Suprapubic skin (tissue), 4 donors: ENCODE data around the gene NMT2.

ENCODE experiments used
- EP300 ChIP-seq: sonication (generic); formaldehyde crosslinking; IDR thresholded peaks from one replicate; pipeline ENCODE4 v1.6.1; 2017; ENCODE audit warnings: antibody characterized with exemption
- POLR2A ChIP-seq, 2 donors: fragments of 450-650 bp; IDR thresholded peaks; one replicate each; pipeline ENCODE4 v1.6.1; 2017; ENCODE audit warnings: antibody characterized with exemption in 2 of 2, mild to moderate bottlenecking in 2 of 2, moderate library complexity in 2 of 2
- POLR2AphosphoS5 ChIP-seq, 3 donors: sonication (generic); formaldehyde crosslinking; IDR thresholded peaks; one replicate each; pipeline ENCODE4 v1.6.1; 2017; ENCODE audit warnings: antibody characterized with exemption in 3 of 3
- TF ChIP-seq, protein P1 (sequence below), 2 donors: fragments of 200-600 bp in 1 of 2; fragments of 450-650 bp in 1 of 2; sonication (generic) in 1 of 2; IDR thresholded peaks; one replicate each; pipeline ENCODE4 v1.5.1; 2016 to 2019; ENCODE audit warnings: antibody characterized with exemption in 2 of 2, mild to moderate bottlenecking in 1 of 2, moderate library complexity in 1 of 2

DNA sequence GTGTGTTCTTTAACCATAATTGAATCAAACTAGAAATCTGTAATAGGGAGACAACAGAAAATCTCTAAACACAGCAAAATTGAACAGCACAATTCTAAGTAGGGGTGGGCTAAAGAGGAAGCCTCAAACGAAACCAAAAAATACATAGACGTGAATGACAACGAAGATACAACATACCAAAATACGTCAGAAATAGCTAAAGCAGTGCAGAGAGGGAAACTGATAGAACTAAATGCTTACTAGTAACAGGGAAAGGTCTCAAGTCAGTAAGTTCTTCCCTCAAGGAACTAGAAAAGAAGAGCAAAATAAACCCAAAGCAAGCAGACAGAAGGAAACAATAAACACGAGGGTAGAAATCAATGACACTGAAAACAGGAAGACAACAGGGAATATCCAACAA is 52.3 kb downstream of the NMT2 start:
- TF ChIP-seq POLR2AphosphoS5 (IDR thresholded peaks at IDR 0.05) = no peak
- TF ChIP-seq, protein P1, sequence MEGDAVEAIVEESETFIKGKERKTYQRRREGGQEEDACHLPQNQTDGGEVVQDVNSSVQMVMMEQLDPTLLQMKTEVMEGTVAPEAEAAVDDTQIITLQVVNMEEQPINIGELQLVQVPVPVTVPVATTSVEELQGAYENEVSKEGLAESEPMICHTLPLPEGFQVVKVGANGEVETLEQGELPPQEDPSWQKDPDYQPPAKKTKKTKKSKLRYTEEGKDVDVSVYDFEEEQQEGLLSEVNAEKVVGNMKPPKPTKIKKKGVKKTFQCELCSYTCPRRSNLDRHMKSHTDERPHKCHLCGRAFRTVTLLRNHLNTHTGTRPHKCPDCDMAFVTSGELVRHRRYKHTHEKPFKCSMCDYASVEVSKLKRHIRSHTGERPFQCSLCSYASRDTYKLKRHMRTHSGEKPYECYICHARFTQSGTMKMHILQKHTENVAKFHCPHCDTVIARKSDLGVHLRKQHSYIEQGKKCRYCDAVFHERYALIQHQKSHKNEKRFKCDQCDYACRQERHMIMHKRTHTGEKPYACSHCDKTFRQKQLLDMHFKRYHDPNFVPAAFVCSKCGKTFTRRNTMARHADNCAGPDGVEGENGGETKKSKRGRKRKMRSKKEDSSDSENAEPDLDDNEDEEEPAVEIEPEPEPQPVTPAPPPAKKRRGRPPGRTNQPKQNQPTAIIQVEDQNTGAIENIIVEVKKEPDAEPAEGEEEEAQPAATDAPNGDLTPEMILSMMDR (IDR thresholded peaks at IDR 0.05) = no peak
- TF ChIP-seq POLR2A (IDR thresholded peaks at IDR 0.05) = no peak
- no peak for TF ChIP-seq EP300
